ENCODE results near the gene PCDHGA12.
A peak's percentile ranks its signal among the peaks of the same experiment; 100 is the strongest.
"Not testable (repeated sequence)": the region's sequence is repeated elsewhere in the genome, so short reads cannot be mapped to it uniquely, and the experiment has no call there.

PCDHGA12 gene

GRCh38 chr5:141430332-141431113 is at the start of gene PCDHGA12:
Gene PCDHGA12 (plus strand): TSS chr5:141430507. CDS start chr5:141430760, 253 bp downstream.
- peak; percentile 89 for FAIRE-seq
- peak; percentile 69 for DNase-seq (ENCODE audit: extremely low spot score, insufficient read length, low read depth)

- FAIRE-seq (no peak), DNase-seq (ENCODE audit: extremely low spot score, insufficient read length, low read depth) (no peak)
These were observed 47.6 kb upstream of the PCDHGA12 start, which contains the start of gene PCDHGA7 for GRCh38 chr5:141382469-141383294. Gene PCDHGA7 (plus strand): TSS chr5:141382742. CDS start chr5:141382900, 158 bp downstream.

- FAIRE-seq, result no peak
- DNase-seq (ENCODE audit: extremely low spot score, insufficient read length, low read depth), result no peak
These were observed 47.0 kb upstream of the PCDHGA12 start for GRCh38 chr5:141383345-141383744.

GRCh38 chr5:141384471-141385267 is 45.6 kb upstream of the PCDHGA12 start:
- FAIRE-seq (no peak), DNase-seq (ENCODE audit: extremely low spot score, insufficient read length, low read depth) (no peak)

- peak; percentile 49 for FAIRE-seq
- DNase-seq (ENCODE audit: extremely low spot score, insufficient read length, low read depth), result not testable (repeated sequence)
These were observed 42.6 kb upstream of the PCDHGA12 start, which contains the start of gene PCDHGB4 for GRCh38 chr5:141387557-141388311. Gene PCDHGB4 (plus strand): TSS chr5:141387698. CDS start chr5:141387885, 187 bp downstream.

- FAIRE-seq, result no peak
- no peak for DNase-seq (ENCODE audit: extremely low spot score, insufficient read length, low read depth)
These were observed 41.6 kb upstream of the PCDHGA12 start for GRCh38 chr5:141388661-141389060.

- no peak for FAIRE-seq
- DNase-seq (ENCODE audit: extremely low spot score, insufficient read length, low read depth), result no peak
These were observed 40.9 kb upstream of the PCDHGA12 start for GRCh38 chr5:141389153-141390042.

GRCh38 chr5:141392429-141393198 is 37.7 kb upstream of the PCDHGA12 start, which contains the start of gene PCDHGA8:
Gene PCDHGA8 (plus strand): TSS chr5:141392633. CDS start chr5:141392814, 181 bp downstream.
- no peak for DNase-seq (ENCODE audit: extremely low spot score, insufficient read length, low read depth)
- FAIRE-seq, result no peak

- DNase-seq (ENCODE audit: extremely low spot score, insufficient read length, low read depth) (no peak), FAIRE-seq (no peak)
These were observed 37.0 kb upstream of the PCDHGA12 start for GRCh38 chr5:141393267-141393666.

GRCh38 chr5:141394401-141395187 is 35.7 kb upstream of the PCDHGA12 start:
- not testable (repeated sequence) for FAIRE-seq; DNase-seq (ENCODE audit: extremely low spot score, insufficient read length, low read depth)

- FAIRE-seq; DNase-seq (ENCODE audit: extremely low spot score, insufficient read length, low read depth): not testable (repeated sequence)
These were observed 32.4 kb upstream of the PCDHGA12 start, which contains the start of gene PCDHGB5 for GRCh38 chr5:141397756-141398551. Gene PCDHGB5 (plus strand): TSS chr5:141397947. CDS start chr5:141398128, 181 bp downstream.

GRCh38 chr5:141398608-141399007 is 31.7 kb upstream of the PCDHGA12 start:
- FAIRE-seq (no peak), DNase-seq (ENCODE audit: extremely low spot score, insufficient read length, low read depth) (no peak)

- DNase-seq (ENCODE audit: extremely low spot score, insufficient read length, low read depth) (no peak), FAIRE-seq (no peak)
These were observed 30.6 kb upstream of the PCDHGA12 start for GRCh38 chr5:141399555-141400258.

- FAIRE-seq (no peak), DNase-seq (ENCODE audit: extremely low spot score, insufficient read length, low read depth) (no peak)
These were observed 27.6 kb upstream of the PCDHGA12 start, which contains the start of gene PCDHGA9 for GRCh38 chr5:141402553-141403243. Gene PCDHGA9 (plus strand): TSS chr5:141402778. CDS start chr5:141402953, 175 bp downstream.
